HepG2 (cell line): ENCODE results near the gene PPP1CA. TPM values are rescaled to one million over a fixed set of nuclear protein-coding genes. Genes with fewer than 3 reads are reported as not detected.

ENCODE experiments used
- ATAC-seq: fragments of 200-7000 bp; cut with Tn5 transposase; 3 replicates; pipeline ENCODE4 v1.9.1; 2020; ENCODE audit warnings: mild to moderate bottlenecking, moderate library complexity
- BruUV-seq: library from RNA; stranded (reverse); fragments of 400-500 nt; replicated peaks from 2 replicates; lab custom pipeline; 2021; lab: Mats Ljungman, UMichigan
- CTCF ChIA-PET: fragments of 300-600 bp; formaldehyde crosslinking; extraction: SDS; loops from one replicate; lab custom pipeline; 2021; ENCODE audit warnings: low total read pairs, inconsistent platforms, low intra/inter-chr PET ratio; lab: Yijun Ruan, JAX
- POLR2A ChIA-PET: fragments of 350-600 bp; sonication (Branson Sonifier 250); formaldehyde crosslinking; loops from one replicate; lab custom pipeline; 2020; ENCODE audit warnings: antibody characterized with exemption, inconsistent platforms; lab: Yijun Ruan, JAX
- DNase-seq: peaks from one replicate; pipeline ENCODE4 v3.0.0-alpha.2; 2015; ENCODE audit warnings: low spot score
- FAIRE-seq: peaks from 3 replicates; lab custom pipeline; 2011; peaks lifted over from hg19 to GRCh38; lab: Jason Lieb, UNC
- H2AFZ ChIP-seq: one replicate; pipeline ENCODE4 v1.6.1; 2011; ENCODE audit warnings: low read length, inconsistent platforms
- H3K27ac ChIP-seq: fragments of 300-600 bp; 3 replicates; pipeline ENCODE4 v1.8.0; 2011; ENCODE audit warnings: mixed run types, mild to moderate bottlenecking, mixed read lengths, low read length, inconsistent platforms; ENCODE audit not compliant: insufficient read depth; ENCODE audit errors: extremely low read length
- H3K27me3 ChIP-seq, 2 experiments: fragments of 200-600 bp in 1 of 2; 2 replicates in 1 of 2; 3 replicates in 1 of 2; pipeline versions ENCODE4 v1.6.0 to v1.8.0; 2011; ENCODE audit warnings: low read length in 2 of 2, mild to moderate bottlenecking in 2 of 2, moderate library complexity in 2 of 2, inconsistent platforms in 1 of 2; ENCODE audit not compliant: insufficient read depth in 2 of 2, control insufficient read depth in 1 of 2
- H3K36me3 ChIP-seq, 2 experiments: fragments of 200-600 bp in 1 of 2; replicated peaks in 1 of 2; 2 replicates in 1 of 2; 3 replicates in 1 of 2; pipeline versions ENCODE4 v1.5.1 to v1.8.0; 2011; ENCODE audit warnings: low read length in 2 of 2, inconsistent platforms in 1 of 2; ENCODE audit not compliant: insufficient read depth in 2 of 2, control insufficient read depth in 1 of 2
- H3K4me1 ChIP-seq: 2 replicates; pipeline ENCODE4 v1.5.1; 2012; ENCODE audit warnings: low read length, inconsistent platforms; ENCODE audit not compliant: insufficient read depth
- H3K4me2 ChIP-seq: 2 replicates; pipeline ENCODE4 v1.6.0; 2011; ENCODE audit warnings: low read depth, low read length, inconsistent platforms
- H3K4me3 ChIP-seq, 3 experiments: fragments of 200-600 bp in 1 of 3; sonication (generic), shearing (Covaris generic) in 1 of 3; replicated peaks in 1 of 3; 2 replicates each; pipeline ENCODE4 v1.5.1; 2011 to 2016; ENCODE audit warnings: low read length in 3 of 3, inconsistent platforms in 2 of 3, low read depth in 2 of 3, mild to moderate bottlenecking in 2 of 3, control low read depth in 1 of 3, mixed read lengths in 1 of 3; ENCODE audit not compliant: insufficient read depth in 1 of 3
- H3K79me2 ChIP-seq: one replicate; pipeline ENCODE4 v1.6.1; 2011; ENCODE audit warnings: low read length, inconsistent platforms; ENCODE audit not compliant: insufficient read depth
- H3K9ac ChIP-seq: 2 replicates; pipeline ENCODE4 v1.6.0; 2011; ENCODE audit warnings: mild to moderate bottlenecking, low read depth, low read length, inconsistent platforms; ENCODE audit not compliant: insufficient read depth
- H3K9me3 ChIP-seq: 2 replicates; pipeline ENCODE4 v1.5.1; 2012; ENCODE audit warnings: mild to moderate bottlenecking, low read length
- H4K20me1 ChIP-seq: 2 replicates; pipeline ENCODE4 v1.6.0; 2011; ENCODE audit warnings: inconsistent platforms, mild to moderate bottlenecking, low read length, moderate library complexity; ENCODE audit not compliant: insufficient read depth
- ZNF256 ChIP-seq: sonication (generic); formaldehyde crosslinking; conservative IDR thresholded peaks from 2 replicates; pipeline ENCODE4 v1.4.0; 2020; ENCODE audit warnings: missing genetic modification reagents
- ZNF274 ChIP-seq: sonication (generic); formaldehyde crosslinking; IDR thresholded peaks from 2 replicates; pipeline ENCODE4 v1.5.1; 2020; ENCODE audit warnings: mild to moderate bottlenecking, missing genetic modification reagents
- ZNF770 ChIP-seq: sonication (generic); formaldehyde crosslinking; IDR thresholded peaks from 2 replicates; pipeline ENCODE4 v1.5.0; 2020; ENCODE audit warnings: mild to moderate bottlenecking, missing genetic modification reagents
- WGBS: methylation state at CpG from one replicate; pipeline ENCODE4 v1.1.6; 2017; ENCODE audit warnings: low lambda C conversion rate; 5-methylcytosine and 5-hydroxymethylcytosine counted together
- in situ Hi-C: cut with HindIII; loops from 2 replicates; pipeline ENCODE4 v1.10.0; 2017; ENCODE audit warnings: low pct_unique_long_range_greater_than_20kb; ENCODE audit not compliant: extremely low pct_ligation_motif_present
- intact Hi-C: fragments of 100-400 bp; cut with micrococcal nuclease; formaldehyde crosslinking; loops from one replicate; pipeline ENCODE4 v1.10.0; 2022; ENCODE audit not compliant: unreplicated experiment
- polyA plus RNA-seq, 8 experiments: library from polyadenylated mRNA; depleted of rRNA in 3 of 8; stranded (reverse) in 7 of 8; unstranded in 1 of 8; fragments of >200 nt; fragmentation: Illumina TruSeq in 4 of 8; extraction: Trizol in 4 of 8; gene quantifications; 2 replicates each; pipeline versions ENCODE4 v1.2.1 to v1.2.3, GENCODE V29; 2011 to 2016; ENCODE audit warnings: low read depth in 4 of 8, missing spikeins in 1 of 8, mixed read lengths in 1 of 8; ENCODE audit not compliant: insufficient read depth in 1 of 8
- total RNA-seq, 5 experiments: library from RNA; depleted of rRNA; stranded (reverse); fragments of >200 nt; fragmentation: Illumina TruSeq; extraction: Trizol; gene quantifications; 2 replicates each; pipeline ENCODE4 v1.2.3, GENCODE V29; 2016; ENCODE audit warnings: low read depth in 1 of 5

Gene PPP1CA
- total and polyA plus RNA-seq, 2 of the 13 experiments (the other 11 are each of a cell fraction or from before 2014, with no cell fraction given): 149 to 170 TPM

DNA sequence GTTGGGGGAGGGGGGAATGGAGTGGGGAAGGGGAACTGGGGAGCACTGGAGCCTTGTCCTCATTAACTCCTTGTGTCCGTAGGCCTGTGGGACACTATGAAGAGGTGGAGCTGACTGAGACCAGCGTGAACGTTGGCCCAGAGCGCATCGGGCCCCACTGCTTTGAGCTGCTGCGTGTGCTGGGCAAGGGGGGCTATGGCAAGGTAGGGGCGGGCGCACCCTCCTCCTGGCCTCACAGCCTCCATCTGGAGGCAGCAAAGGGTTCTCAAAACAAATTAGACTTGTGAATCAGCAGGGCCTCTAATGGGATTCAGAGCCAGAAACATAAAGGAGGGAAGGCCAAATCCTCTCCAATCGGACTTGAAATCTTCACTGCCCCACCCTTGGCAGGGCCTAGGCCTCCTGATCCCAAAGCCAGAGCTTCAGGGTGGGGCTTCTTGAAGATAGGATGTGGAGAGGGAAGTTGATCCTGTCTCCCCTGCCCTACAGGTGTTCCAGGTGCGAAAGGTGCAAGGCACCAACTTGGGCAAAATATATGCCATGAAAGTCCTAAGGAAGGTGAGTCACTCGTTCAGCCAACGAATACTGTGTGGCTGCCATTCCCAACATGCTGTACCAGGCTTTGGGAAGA, 27.5 kb upstream of the PPP1CA start:
- Histone ChIP-seq H3K4me1 (peaks cover 32% of the 10 kb centered on the region), H2AFZ (no peak overlapping the region), H3K36me3 (peaks cover 15 to 22% of the 10 kb centered on the region in 2 experiments; a peak in 4 of 5 replicates), H4K20me1 (no peaks in the 10 kb centered on the region), H3K79me2 (peaks cover 13% of the 10 kb centered on the region), H3K4me2 (peak overlapping the region; percentile 90)
- DNase-seq (no peak), ATAC-seq (peak; percentile 9; the same call in 2 of the 3 replicates)
- intact Hi-C loops: loop anchor here (2.0 kb wide), 1 partner anchor 14 kb away; the partner anchor contains the start of gene CORO1B
- CTCF ChIA-PET: no interaction called here
- TF ChIP-seq ZNF274 (CRISPR knock-in tag): 0 out of 2 replicates have a peak, but pooled peaks have one; percentile 33
- TF ChIP-seq ZNF770: peak; percentile 87
- TF ChIP-seq ZNF256 (CRISPR knock-in tag): no peak
- TF ChIP-seq, all 625 proteins: peak for 2
- no peak for FAIRE-seq
- H3K4me3 ChIP-seq: peak overlapping the region; percentile 84 to 98 (median 90)
- peak overlapping the region; percentile 97 for H3K9ac ChIP-seq
- H3K9me3 ChIP-seq: no peaks in the 10 kb centered on the region
- WGBS: 39% methylated on average over 7 of the region's 12 CpGs
- POLR2A ChIA-PET: interaction anchor here (1.0 to 3.0 kb wide), 6 partner anchors 8 to 39 kb away, joined by 3 to 12 read pairs (median 5); partner anchors contain the start of genes PPP1CA, PTPRCAP and RAD9A
- TSS peak; percentile 63 for BruUV-seq
- in situ Hi-C loops: loop anchor here (5.0 kb wide), 1 partner anchor 33 kb away; no protein-coding TSS in a partner anchor
- no peaks in the 10 kb centered on the region; a peak in 1 of 5 replicates for H3K27me3 ChIP-seq
- H3K27ac ChIP-seq: peak overlapping the region; percentile 71
